Right lobe of liver (tissue), 4 donors: Measurements from ENCODE around the gene CD72.

ENCODE experiments used
- POLR2A ChIP-seq: fragments of 450-650 bp; IDR thresholded peaks from one replicate; pipeline ENCODE4 v1.6.1; 2017; ENCODE audit warnings: antibody characterized with exemption, mild to moderate bottlenecking
- TF ChIP-seq, protein P1 (sequence below), 4 donors: fragments of 200-600 bp in 3 of 4; fragments of 450-650 bp in 1 of 4; IDR thresholded peaks; one replicate each; pipeline versions ENCODE4 v1.5.1 to v1.8.0; 2016 to 2022; ENCODE audit warnings: antibody characterized with exemption in 4 of 4, mild to moderate bottlenecking in 2 of 4
- donor health status: DM: no; HTN: no; CAD: no.
- donor health status: DM: no; HTN: no; CAD: no.
- donor health status: DM: no; HTN: yes; CAD: no.

GRCh38 chr9:35661756-35662350, 43.6 kb upstream of the CD72 start:
- TF ChIP-seq, protein P1, sequence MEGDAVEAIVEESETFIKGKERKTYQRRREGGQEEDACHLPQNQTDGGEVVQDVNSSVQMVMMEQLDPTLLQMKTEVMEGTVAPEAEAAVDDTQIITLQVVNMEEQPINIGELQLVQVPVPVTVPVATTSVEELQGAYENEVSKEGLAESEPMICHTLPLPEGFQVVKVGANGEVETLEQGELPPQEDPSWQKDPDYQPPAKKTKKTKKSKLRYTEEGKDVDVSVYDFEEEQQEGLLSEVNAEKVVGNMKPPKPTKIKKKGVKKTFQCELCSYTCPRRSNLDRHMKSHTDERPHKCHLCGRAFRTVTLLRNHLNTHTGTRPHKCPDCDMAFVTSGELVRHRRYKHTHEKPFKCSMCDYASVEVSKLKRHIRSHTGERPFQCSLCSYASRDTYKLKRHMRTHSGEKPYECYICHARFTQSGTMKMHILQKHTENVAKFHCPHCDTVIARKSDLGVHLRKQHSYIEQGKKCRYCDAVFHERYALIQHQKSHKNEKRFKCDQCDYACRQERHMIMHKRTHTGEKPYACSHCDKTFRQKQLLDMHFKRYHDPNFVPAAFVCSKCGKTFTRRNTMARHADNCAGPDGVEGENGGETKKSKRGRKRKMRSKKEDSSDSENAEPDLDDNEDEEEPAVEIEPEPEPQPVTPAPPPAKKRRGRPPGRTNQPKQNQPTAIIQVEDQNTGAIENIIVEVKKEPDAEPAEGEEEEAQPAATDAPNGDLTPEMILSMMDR (IDR thresholded peaks at IDR 0.05) = no peak
- TF ChIP-seq POLR2A = no peak
